Testis (tissue), 3 donors: Measurements from ENCODE around the gene C11orf58. TPM values are rescaled to one million over a fixed set of nuclear protein-coding genes. Genes with fewer than 3 reads are reported as not detected.

Experiments used
- DNase-seq: peaks from one replicate; pipeline ENCODE4 v3.0.0-alpha.2; 2019
- H3K27ac ChIP-seq, 2 donors: fragments of 200-600 bp; sonication (generic); one replicate each; pipeline ENCODE4 v1.5.1; 2019
- H3K27me3 ChIP-seq: fragments of 200-600 bp; sonication (generic); one replicate; pipeline ENCODE4 v1.5.1; 2019
- H3K36me3 ChIP-seq: fragments of 200-600 bp; sonication (generic); one replicate; pipeline ENCODE4 v1.5.1; 2017; ENCODE audit warnings: low read depth; ENCODE audit errors: missing control alignments
- H3K4me1 ChIP-seq: fragments of 200-600 bp; sonication (generic); one replicate; pipeline ENCODE4 v1.5.1; 2019
- H3K4me3 ChIP-seq, 2 donors: fragments of 200-600 bp; sonication (generic); one replicate each; pipeline ENCODE4 v1.5.1; 2017 to 2019
- H3K9me3 ChIP-seq: fragments of 200-600 bp; sonication (generic); one replicate; pipeline ENCODE4 v1.5.1; 2017
- CTCF ChIP-seq, 3 experiments: fragments of 450-650 bp in 2 of 3; fragments of 200-600 bp in 1 of 3; sonication (generic) in 1 of 3; IDR thresholded peaks; one replicate each; pipeline ENCODE4 v1.5.1; 2016 to 2019; ENCODE audit warnings: antibody characterized with exemption in 3 of 3, mild to moderate bottlenecking in 2 of 3, moderate library complexity in 1 of 3
- POLR2A ChIP-seq: fragments of 450-650 bp; IDR thresholded peaks from one replicate; pipeline ENCODE4 v1.6.1; 2017; ENCODE audit warnings: antibody characterized with exemption, mild to moderate bottlenecking, moderate library complexity
- whole genome bisulfite sequencing, 2 donors: methylation state at CpG; one replicate each; pipeline ENCODE4 v1.1.5; 2018; 5-methylcytosine and 5-hydroxymethylcytosine counted together
- intact Hi-C: fragments of 100-400 bp; cut with DNase I; formaldehyde crosslinking; loops from one replicate; pipeline ENCODE4 v1.15.1; 2023; ENCODE audit warnings: low total_unique reads
- polyA plus RNA-seq: library from polyadenylated mRNA; stranded (reverse); fragments of 350-450 nt; fragmentation: Illumina TruSeq; extraction: RNeasy Lipid Tissue Mini Kit (QIAGEN cat#74804); gene quantifications from one replicate; pipeline ENCODE4 v1.2.3, GENCODE V29; 2014; ENCODE audit warnings: low read depth, low replicate concordance; ENCODE audit not compliant: insufficient read depth
- total RNA-seq, 2 donors: library from RNA; depleted of rRNA; stranded (reverse); fragments of >200 nt; gene quantifications; one replicate each; pipeline ENCODE4 v1.2.3, GENCODE V29; 2016

C11orf58 gene
- total and polyA plus RNA-seq, 3 donors from 2014 or later, result 139 to 178 (median 153) TPM

- Histone ChIP-seq H3K27me3 (no peaks in the 10 kb centered on the region), H3K4me3 (no peak overlapping the region), H3K4me1 (peaks cover 21% of the 10 kb centered on the region), H3K27ac (no peak overlapping the region), H3K36me3 (no peaks in the 10 kb centered on the region), H3K9me3 (no peaks in the 10 kb centered on the region)
- 63 to 86% methylated on average over 3 to 11 of the region's 11 CpGs for WGBS, 2 donors
- intact Hi-C loops, result no loop called here
- TF ChIP-seq CTCF (IDR thresholded peaks at IDR 0.05), result no peak
- TF ChIP-seq POLR2A, result no peak
- DNase-seq, result no peak
Observed at GRCh38 chr11:16781936-16782919, 43.8 kb downstream of the C11orf58 start.

GRCh38 chr11:16783321-16783801 is 44.9 kb downstream of the C11orf58 start:
- peak; percentile 43 for DNase-seq
- 72 to 98% methylated on average over 16 to 22 of the region's 22 CpGs for WGBS, 2 donors
- Histone ChIP-seq H3K4me1 (peaks cover 21% of the 10 kb centered on the region), H3K27ac (peak overlapping the region; percentile 73 to 79), H3K27me3 (no peaks in the 10 kb centered on the region), H3K4me3 (no peak overlapping the region), H3K9me3 (no peaks in the 10 kb centered on the region), H3K36me3 (no peaks in the 10 kb centered on the region)
- TF ChIP-seq POLR2A (no peak), CTCF (IDR thresholded peaks at IDR 0.05) (no peak)
- intact Hi-C loops, result no loop called here

- TF ChIP-seq CTCF (IDR thresholded peaks at IDR 0.05) (no peak), POLR2A (no peak)
Observed at GRCh38 chr11:16784097-16784496, 45.6 kb downstream of the C11orf58 start.

GRCh38 chr11:16784666-16785065 is 46.2 kb downstream of the C11orf58 start:
- 27 to 60% methylated on average over 2 of the region's 2 CpGs for WGBS, 2 donors
- TF ChIP-seq POLR2A (no peak), CTCF (IDR thresholded peaks at IDR 0.05) (no peak)
- H3K9me3 ChIP-seq, result no peaks in the 10 kb centered on the region
- peak overlapping the region; percentile 73 to 79 for H3K27ac ChIP-seq
- H3K27me3 ChIP-seq, result no peaks in the 10 kb centered on the region
- no peak overlapping the region for H3K4me3 ChIP-seq
- no peaks in the 10 kb centered on the region for H3K36me3 ChIP-seq
- H3K4me1 ChIP-seq, result peaks cover 21% of the 10 kb centered on the region
- DNase-seq, result peak; percentile 86
- intact Hi-C loops, result no loop called here

More at GRCh38 chr11:16784097-16784496, 45.6 kb downstream of the C11orf58 start:
- intact Hi-C loops, result no loop called here
- H3K9me3 ChIP-seq, result no peaks in the 10 kb centered on the region
- peak overlapping the region; percentile 73 to 79 for H3K27ac ChIP-seq
- no peak overlapping the region for H3K4me3 ChIP-seq
- no peaks in the 10 kb centered on the region for H3K36me3 ChIP-seq
- 76 to 79% methylated on average over 2 of the region's 2 CpGs for WGBS, 2 donors
- H3K4me1 ChIP-seq, result peaks cover 21% of the 10 kb centered on the region
- no peaks in the 10 kb centered on the region for H3K27me3 ChIP-seq
- no peak for DNase-seq
